GM18511 (cell line): ENCODE measurements around the gene EOMES.

Experiments used
- ATAC-seq: cut with Tn5 transposase; IDR thresholded peaks from one replicate; pipeline ENCODE4 v1.9.1; 2021; ENCODE audit warnings: mild to moderate bottlenecking, moderate library complexity; ENCODE audit not compliant: unreplicated experiment

EOMES gene

GRCh38 chr3:27720899-27721716 is 1.0 kb downstream of the EOMES start:
- peak; percentile 66 for ATAC-seq

GRCh38 chr3:27719314-27720003 is 2.7 kb downstream of the EOMES start:
- no peak for ATAC-seq

GRCh38 chr3:27718459-27718858 is 3.7 kb downstream of the EOMES start:
- ATAC-seq, result no peak

- no peak for ATAC-seq
These were observed 4.8 kb downstream of the EOMES start for GRCh38 chr3:27717200-27717852.

- no peak for ATAC-seq
These were observed 5.8 kb downstream of the EOMES start for GRCh38 chr3:27716309-27716708.

- no peak for ATAC-seq
These were observed 6.3 kb downstream of the EOMES start for GRCh38 chr3:27715863-27716262.

- no peak for ATAC-seq
These were observed 6.7 kb downstream of the EOMES start for GRCh38 chr3:27715454-27715806.

- no peak for ATAC-seq
These were observed 7.2 kb downstream of the EOMES start for GRCh38 chr3:27714692-27715453.

GRCh38 chr3:27714146-27714526 is 8.0 kb downstream of the EOMES start:
- no peak for ATAC-seq

GRCh38 chr3:27713435-27714145 is 8.5 kb downstream of the EOMES start:
- ATAC-seq, result no peak

- ATAC-seq, result peak; percentile 3
These were observed 9.1 kb downstream of the EOMES start for GRCh38 chr3:27713078-27713423.

GRCh38 chr3:27712136-27713077 is 9.7 kb downstream of the EOMES start:
- peak; percentile 95 for ATAC-seq

GRCh38 chr3:27708250-27708649 is 13.9 kb downstream of the EOMES start:
- ATAC-seq, result no peak

- peak; percentile 73 for ATAC-seq
These were observed 23.1 kb downstream of the EOMES start for GRCh38 chr3:27699067-27699466.

GRCh38 chr3:27696906-27697305 is 25.2 kb downstream of the EOMES start:
- no peak for ATAC-seq

- no peak for ATAC-seq
These were observed 26.5 kb downstream of the EOMES start for GRCh38 chr3:27695636-27696035.

- ATAC-seq, result no peak
These were observed 34.1 kb downstream of the EOMES start for GRCh38 chr3:27688053-27688452.

GRCh38 chr3:27686642-27687041 is 35.5 kb downstream of the EOMES start:
- ATAC-seq, result no peak

- ATAC-seq, result no peak
These were observed 36.6 kb downstream of the EOMES start for GRCh38 chr3:27685474-27685873.

GRCh38 chr3:27684302-27684701 is 37.8 kb downstream of the EOMES start:
- no peak for ATAC-seq
